IMR-90 (cell line): ENCODE results near the gene SLC25A24. TPM values are rescaled to one million over a fixed set of nuclear protein-coding genes. Genes with fewer than 3 reads are reported as not detected.

Source experiments
- ATAC-seq: fragments of 200-7000 bp; cut with Tn5 transposase; 2 replicates; pipeline ENCODE4 v1.9.1; 2020; ENCODE audit warnings: low read depth, mild to moderate bottlenecking, moderate library complexity
- BruUV-seq: library from RNA; stranded (reverse); fragments of 400-500 nt; replicated peaks from 2 replicates; lab custom pipeline; 2021; lab: Mats Ljungman, UMichigan
- CTCF ChIA-PET: fragments of 300-600 bp; formaldehyde crosslinking; extraction: SDS; loops from one replicate; lab custom pipeline; 2021; ENCODE audit warnings: antibody characterized with exemption; lab: Yijun Ruan, JAX
- POLR2A ChIA-PET: fragments of 300-600 bp; sonication (Branson Sonifier 250); formaldehyde crosslinking; loops from one replicate; lab custom pipeline; 2022; ENCODE audit warnings: antibody characterized with exemption; ENCODE audit not compliant: unreplicated experiment; lab: Charles Lee
- DNase-seq: peaks from one replicate; pipeline ENCODE4 v3.0.0; 2013
- H2AFZ ChIP-seq: replicated peaks from 2 replicates; pipeline ENCODE3; 2013; ENCODE audit warnings: low read length, mild to moderate bottlenecking; ENCODE audit not compliant: poor library complexity
- H2AK5ac ChIP-seq: 2 replicates; pipeline ENCODE4 v1.6.1; 2013; ENCODE audit warnings: low read depth, low read length, inconsistent platforms
- H2AK9ac ChIP-seq: replicated peaks from 2 replicates; pipeline ENCODE3; 2013; ENCODE audit warnings: mild to moderate bottlenecking, low read depth, low read length, moderate library complexity; ENCODE audit not compliant: poor library complexity
- H2BK120ac ChIP-seq: 2 replicates; pipeline ENCODE4 v1.6.1; 2013; ENCODE audit warnings: low read depth, low read length, inconsistent platforms
- H2BK15ac ChIP-seq: 3 replicates; pipeline ENCODE4 v1.6.1; 2013; ENCODE audit warnings: low read depth, low read length, inconsistent platforms
- H2BK20ac ChIP-seq: 2 replicates; pipeline ENCODE4 v1.6.1; 2013; ENCODE audit warnings: low read depth, mild to moderate bottlenecking, inconsistent platforms, low read length, moderate library complexity
- H2BK5ac ChIP-seq: 2 replicates; pipeline ENCODE4 v1.6.1; 2013; ENCODE audit warnings: mild to moderate bottlenecking, low read depth, low read length, inconsistent platforms; ENCODE audit not compliant: poor library complexity, severe bottlenecking
- H3K14ac ChIP-seq: replicated peaks from 2 replicates; pipeline ENCODE4 v1.6.1; 2013; ENCODE audit warnings: low read depth, low read length, inconsistent platforms
- H3K18ac ChIP-seq: 2 replicates; pipeline ENCODE4 v1.6.1; 2013; ENCODE audit warnings: low read depth, low read length, control low read depth
- H3K23ac ChIP-seq: 2 replicates; pipeline ENCODE4 v1.6.1; 2013; ENCODE audit warnings: low read depth, low read length, inconsistent platforms
- H3K27ac ChIP-seq: 2 replicates; pipeline ENCODE4 v1.5.1; 2013; ENCODE audit warnings: mild to moderate bottlenecking, control low read depth, low read length; ENCODE audit not compliant: insufficient read depth
- H3K27me3 ChIP-seq: 2 replicates; pipeline ENCODE4 v1.6.1; 2013; ENCODE audit warnings: low read length; ENCODE audit not compliant: control insufficient read depth, insufficient read depth
- H3K36me3 ChIP-seq: 2 replicates; pipeline ENCODE4 v1.6.1; 2013; ENCODE audit warnings: low read length, mixed read lengths; ENCODE audit not compliant: control insufficient read depth, insufficient read depth
- H3K4ac ChIP-seq: 2 replicates; pipeline ENCODE4 v1.6.1; 2013; ENCODE audit warnings: low read depth, low read length, inconsistent platforms
- H3K4me1 ChIP-seq: 2 replicates; pipeline ENCODE4 v1.6.1; 2013; ENCODE audit warnings: low read length, mixed read lengths; ENCODE audit not compliant: control insufficient read depth, insufficient read depth
- H3K4me2 ChIP-seq: 2 replicates; pipeline ENCODE4 v1.6.1; 2013; ENCODE audit warnings: low read depth, mild to moderate bottlenecking, control low read depth, low read length, moderate library complexity
- H3K4me3 ChIP-seq: 2 replicates; pipeline ENCODE4 v1.5.1; 2013; ENCODE audit warnings: low read depth, mild to moderate bottlenecking, control low read depth, low read length, moderate library complexity; ENCODE audit not compliant: insufficient read depth
- H3K56ac ChIP-seq: 2 replicates; pipeline ENCODE4 v1.6.1; 2013; ENCODE audit warnings: low read length, inconsistent platforms; ENCODE audit not compliant: insufficient read depth; ENCODE audit errors: extremely low read depth
- H3K79me1 ChIP-seq, 2 experiments: 2 replicates each; pipeline ENCODE4 v1.6.1; 2013; ENCODE audit warnings: low read length in 2 of 2, inconsistent platforms in 1 of 2, low read depth in 1 of 2
- H3K9ac ChIP-seq: 2 replicates; pipeline ENCODE4 v1.6.1; 2013; ENCODE audit warnings: low read depth, low read length, control low read depth
- H3K9me1 ChIP-seq: 2 replicates; pipeline ENCODE4 v1.6.1; 2013; ENCODE audit warnings: low read length, inconsistent platforms; ENCODE audit not compliant: insufficient read depth
- H3K9me3 ChIP-seq: 2 replicates; pipeline ENCODE4 v1.6.1; 2013; ENCODE audit warnings: low read length; ENCODE audit not compliant: control insufficient read depth, insufficient read depth
- H4K20me1 ChIP-seq: 2 replicates; pipeline ENCODE4 v1.6.1; 2013; ENCODE audit warnings: low read length, inconsistent platforms; ENCODE audit not compliant: insufficient read depth
- H4K5ac ChIP-seq: 2 replicates; pipeline ENCODE4 v1.6.1; 2013; ENCODE audit warnings: mild to moderate bottlenecking, low read depth, low read length, control low read depth
- H4K8ac ChIP-seq, 2 experiments: 2 replicates each; pipeline ENCODE4 v1.6.1; 2013; ENCODE audit warnings: low read depth in 2 of 2, low read length in 2 of 2, control low read depth in 1 of 2, inconsistent platforms in 1 of 2
- H4K91ac ChIP-seq: 2 replicates; pipeline ENCODE4 v1.6.1; 2013; ENCODE audit warnings: low read depth, low read length, inconsistent platforms; ENCODE audit not compliant: insufficient read depth
- BHLHE40 ChIP-seq: fragments of 150-350 bp; IDR thresholded peaks from 2 replicates; pipeline ENCODE4 v1.6.1; 2016; ENCODE audit warnings: mild to moderate bottlenecking, low read depth, low read length
- CEBPB ChIP-seq: IDR thresholded peaks from 2 replicates; pipeline ENCODE4 v1.6.1; 2012; ENCODE audit warnings: low read depth, low read length, improper control_type of control experiment
- CHD1 ChIP-seq: IDR thresholded peaks from 2 replicates; pipeline ENCODE4 v1.6.1; 2012; ENCODE audit warnings: low read depth, low read length, improper control_type of control experiment
- CTCF ChIP-seq: conservative IDR thresholded peaks from 2 replicates; pipeline ENCODE4 v1.5.1; 2012; ENCODE audit warnings: mild to moderate bottlenecking, low read depth, low read length, improper control_type of control experiment
- FOS ChIP-seq: fragments of 150-350 bp; IDR thresholded peaks from 2 replicates; pipeline ENCODE4 v1.6.1; 2016; ENCODE audit warnings: low read depth, low read length
- MAFK ChIP-seq: IDR thresholded peaks from 2 replicates; pipeline ENCODE4 v1.6.1; 2012; ENCODE audit warnings: low read depth, low read length, improper control_type of control experiment
- MXI1 ChIP-seq: IDR thresholded peaks from 2 replicates; pipeline ENCODE4 v1.6.1; 2012; ENCODE audit warnings: low read depth, mild to moderate bottlenecking, low read length, moderate library complexity, borderline replicate concordance
- NFE2L2 ChIP-seq: fragments of 150-350 bp; IDR thresholded peaks from 2 replicates; pipeline ENCODE4 v1.6.1; 2016; ENCODE audit warnings: low read depth, mild to moderate bottlenecking, low read length
- POLR2A ChIP-seq: IDR thresholded peaks from 2 replicates; pipeline ENCODE4 v1.6.1; 2012; ENCODE audit warnings: mild to moderate bottlenecking, low read depth, low read length
- RAD21 ChIP-seq: IDR thresholded peaks from 2 replicates; pipeline ENCODE4 v1.6.1; 2012; ENCODE audit warnings: low read length, improper control_type of control experiment
- RCOR1 ChIP-seq: IDR thresholded peaks from 2 replicates; pipeline ENCODE4 v1.6.1; 2012; ENCODE audit warnings: mild to moderate bottlenecking, low read length, improper control_type of control experiment; ENCODE audit not compliant: insufficient replicate concordance
- RFX5 ChIP-seq: IDR thresholded peaks from 2 replicates; pipeline ENCODE4 v1.8.0; 2012; ENCODE audit warnings: low read depth, mild to moderate bottlenecking, low read length, moderate library complexity
- SMC3 ChIP-seq: fragments of 150-350 bp; IDR thresholded peaks from 2 replicates; pipeline ENCODE4 v1.6.1; 2016; ENCODE audit warnings: low read depth, mild to moderate bottlenecking, antibody characterized with exemption, low read length, moderate library complexity
- WGBS, 2 experiments: methylation state at CpG; one replicate each; pipeline versions ENCODE4 v1.1.5 to v1.1.7; 2013; ENCODE audit warnings: missing lambda C conversion rate in 2 of 2; ENCODE audit not compliant: insufficient read length in 1 of 2; ENCODE audit errors: extremely low coverage in 2 of 2; 5-methylcytosine and 5-hydroxymethylcytosine counted together
- dilution Hi-C: fragments of 300-500 bp; cut with HindIII; formaldehyde crosslinking; loops from one replicate; pipeline ENCODE4 v1.14.3; 2018; ENCODE audit warnings: low sequenced_read_pairs; ENCODE audit not compliant: unreplicated experiment
- in situ Hi-C: fragments of 300-500 bp; cut with MboI; formaldehyde crosslinking; loops from 3 replicates; pipeline ENCODE4 v1.14.3; 2019; ENCODE audit warnings: low sequenced_read_pairs, inconsistent platforms, mixed read lengths
- intact Hi-C: fragments of 100-400 bp; cut with micrococcal nuclease; formaldehyde crosslinking; loops from 2 replicates; pipeline ENCODE4 v1.10.0; 2022
- polyA plus RNA-seq, 3 experiments: library from polyadenylated mRNA; depleted of rRNA; stranded (reverse); fragments of >200 nt; gene quantifications; 2 replicates each; pipeline ENCODE4 v1.2.3, GENCODE V29; 2012; ENCODE audit warnings: low replicate concordance in 1 of 3
- total RNA-seq: library from RNA; depleted of rRNA; stranded (reverse); fragments of >200 nt; gene quantifications from 2 replicates; pipeline ENCODE4 v1.2.3, GENCODE V29; 2012
- TF ChIP-seq, protein P1 (sequence below): fragments of 150-350 bp; IDR thresholded peaks from 2 replicates; pipeline ENCODE4 v1.6.1; 2017; ENCODE audit warnings: mild to moderate bottlenecking, antibody characterized with exemption, low read length, low read depth

The SLC25A24 gene
- total and polyA plus RNA-seq, 2 of the 4 experiments (the other 2 are of a cell fraction) = 19.4 to 20.4 TPM

- ATAC-seq (no peak), DNase-seq (no peak)
- H3K9me1 ChIP-seq = no peaks in the 10 kb centered on the region
- dilution Hi-C loops (no loop called here), in situ Hi-C loops (no loop called here), intact Hi-C loops (no loop called here)
- no peak overlapping the region for H2AFZ ChIP-seq
- CTCF ChIA-PET = no interaction called here
- no peaks in the 10 kb centered on the region for H3K36me3 ChIP-seq
- POLR2A ChIA-PET = no interaction called here
- no peak overlapping the region for H2BK120ac ChIP-seq
- H4K20me1 ChIP-seq = no peaks in the 10 kb centered on the region
- H4K5ac ChIP-seq = no peak overlapping the region
- no peak overlapping the region for H3K27ac ChIP-seq
- H3K27me3 ChIP-seq = peaks cover 4% of the 10 kb centered on the region
- H4K8ac ChIP-seq = no peak overlapping the region
- H2BK20ac ChIP-seq = no peak overlapping the region
- H2BK5ac ChIP-seq = no peak overlapping the region
- no CpG with 5 or more reads among the region's 4 CpGs for WGBS, 2 experiments
- no peak overlapping the region for H4K91ac ChIP-seq
- no peaks in the 10 kb centered on the region for H3K79me1 ChIP-seq
- H3K9me3 ChIP-seq = no peaks in the 10 kb centered on the region
- no peaks in the 10 kb centered on the region for H3K4me1 ChIP-seq
- H3K56ac ChIP-seq = no peak overlapping the region
- H3K23ac ChIP-seq = no peak overlapping the region
- H3K14ac ChIP-seq = no peak overlapping the region
- H3K4me2 ChIP-seq = no peak overlapping the region
- no peak overlapping the region for H3K4me3 ChIP-seq
- no peak overlapping the region for H3K4ac ChIP-seq
- no peak overlapping the region for H3K18ac ChIP-seq
- H2AK9ac ChIP-seq = no peak overlapping the region
- H2AK5ac ChIP-seq = no peak overlapping the region
- no TSS peak for BruUV-seq
- no peak overlapping the region for H3K9ac ChIP-seq
- no peak overlapping the region for H2BK15ac ChIP-seq
- no peak for TF ChIP-seq CHD1
- TF ChIP-seq CTCF = no peak
- no peak for TF ChIP-seq RAD21
- no peak for TF ChIP-seq BHLHE40
- TF ChIP-seq POLR2A = no peak
- no peak for TF ChIP-seq MXI1
- no peak for TF ChIP-seq RFX5
- no peak for TF ChIP-seq MAFK
- no peak for TF ChIP-seq CEBPB
- TF ChIP-seq SMC3 = no peak
- no peak for TF ChIP-seq FOS
- TF ChIP-seq RCOR1 = no peak
- no peak for TF ChIP-seq NFE2L2
- TF ChIP-seq, protein P1, sequence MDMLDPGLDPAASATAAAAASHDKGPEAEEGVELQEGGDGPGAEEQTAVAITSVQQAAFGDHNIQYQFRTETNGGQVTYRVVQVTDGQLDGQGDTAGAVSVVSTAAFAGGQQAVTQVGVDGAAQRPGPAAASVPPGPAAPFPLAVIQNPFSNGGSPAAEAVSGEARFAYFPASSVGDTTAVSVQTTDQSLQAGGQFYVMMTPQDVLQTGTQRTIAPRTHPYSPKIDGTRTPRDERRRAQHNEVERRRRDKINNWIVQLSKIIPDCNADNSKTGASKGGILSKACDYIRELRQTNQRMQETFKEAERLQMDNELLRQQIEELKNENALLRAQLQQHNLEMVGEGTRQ = no peak
Measured at GRCh38 chr1:108114033-108114599, 86.0 kb downstream of the SLC25A24 start.
